ENCODE data around the gene AGFG2. TPM values are rescaled to one million over a fixed set of nuclear protein-coding genes. Genes with fewer than 3 reads are reported as not detected.

AGFG2 gene
- total and polyA plus RNA-seq, 8 donors, result 7.9 to 154 (median 12.8) TPM

GRCh38 chr7:100559127-100559526 lies 20.1 kb downstream of the AGFG2 start:
- H3K27ac ChIP-seq, result peak overlapping the region in 3 of 5 donors; percentile 10 to 53 (median 34)
- no peak for TF ChIP-seq CTCF (IDR thresholded peaks at IDR 0.05)
- no peak for TF ChIP-seq POLR2AphosphoS5 (IDR thresholded peaks at IDR 0.05)
- no peak for TF ChIP-seq EP300 (IDR thresholded peaks at IDR 0.05)
- TF ChIP-seq POLR2A (IDR thresholded peaks at IDR 0.05), result no peak
- H3K4me3 ChIP-seq, result no peak overlapping the region
- no peaks in the 10 kb centered on the region for H3K27me3 ChIP-seq
- peaks cover 4 to 21% (median 17%) of the 10 kb centered on the region in 4 donors for H3K4me1 ChIP-seq
- H3K9me3 ChIP-seq, result no peaks in the 10 kb centered on the region
- intact Hi-C loops (cut with DNase I; ENCODE audit: low total_unique reads), result no loop called here
- WGBS, 5 donors, result 46 to 57% (median 55%) methylated on average over 4 of the region's 4 CpGs
- DNase-seq, result no peak
- peaks cover 25 to 84% (median 66%) of the 10 kb centered on the region in 4 donors for H3K36me3 ChIP-seq

GRCh38 chr7:100561491-100562194 lies 22.6 kb downstream of the AGFG2 start:
- no peaks in the 10 kb centered on the region for H3K9me3 ChIP-seq
- H3K4me3 ChIP-seq, result no peak overlapping the region
- DNase-seq, result no peak
- intact Hi-C loops (cut with DNase I; ENCODE audit: low total_unique reads), result loop anchor here (5.0 kb wide), 1 partner anchor 89 kb away; no protein-coding TSS in a partner anchor
- peaks cover 4 to 23% (median 19%) of the 10 kb centered on the region in 4 donors for H3K4me1 ChIP-seq
- no peak overlapping the region for H3K27ac ChIP-seq
- TF ChIP-seq POLR2A (IDR thresholded peaks at IDR 0.05), result no peak
- no peak for TF ChIP-seq CTCF (IDR thresholded peaks at IDR 0.05)
- no peak for TF ChIP-seq EP300 (IDR thresholded peaks at IDR 0.05)
- TF ChIP-seq POLR2AphosphoS5 (IDR thresholded peaks at IDR 0.05), result no peak
- peaks cover 10 to 81% (median 61%) of the 10 kb centered on the region in 4 donors for H3K36me3 ChIP-seq
- H3K27me3 ChIP-seq, result no peaks in the 10 kb centered on the region
- WGBS, 5 donors, result 94 to 98% (median 97%) methylated on average over 8 to 12 of the region's 12 CpGs

- H3K27ac ChIP-seq, result no peak overlapping the region
- peaks cover 4 to 23% (median 19%) of the 10 kb centered on the region in 4 donors for H3K4me1 ChIP-seq
- intact Hi-C loops (cut with DNase I; ENCODE audit: low total_unique reads), result loop anchor here (5.0 kb wide), 1 partner anchor 90 kb away; no protein-coding TSS in a partner anchor
- H3K4me3 ChIP-seq, result no peak overlapping the region
- no peaks in the 10 kb centered on the region for H3K9me3 ChIP-seq
- no peak for TF ChIP-seq CTCF (IDR thresholded peaks at IDR 0.05)
- TF ChIP-seq EP300 (IDR thresholded peaks at IDR 0.05), result no peak
- TF ChIP-seq POLR2AphosphoS5 (IDR thresholded peaks at IDR 0.05), result no peak
- TF ChIP-seq POLR2A (IDR thresholded peaks at IDR 0.05), result no peak
- DNase-seq, result no peak
- 88 to 91% (median 91%) methylated on average over 21 to 26 of the region's 26 CpGs for WGBS, 5 donors
- no peaks in the 10 kb centered on the region for H3K27me3 ChIP-seq
- H3K36me3 ChIP-seq, result peaks cover 7 to 79% (median 53%) of the 10 kb centered on the region in 4 donors
These were observed 23.4 kb downstream of the AGFG2 start for GRCh38 chr7:100562195-100563099.

- no peak for DNase-seq
- 90 to 96% (median 91%) methylated on average over 8 of the region's 8 CpGs for WGBS, 5 donors
- intact Hi-C loops (cut with DNase I; ENCODE audit: low total_unique reads), result loop anchor here (5.0 kb wide), 1 partner anchor 91 kb away; no protein-coding TSS in a partner anchor
- Histone ChIP-seq H3K4me3 (no peak overlapping the region), H3K27ac (no peak overlapping the region), H3K27me3 (no peaks in the 10 kb centered on the region), H3K4me1 (peaks cover 4 to 27% (median 24%) of the 10 kb centered on the region in 4 donors), H3K36me3 (peaks cover 7 to 73% (median 46%) of the 10 kb centered on the region in 4 donors), H3K9me3 (no peaks in the 10 kb centered on the region)
- no peak for TF ChIP-seq POLR2AphosphoS5 (IDR thresholded peaks at IDR 0.05)
- no peak for TF ChIP-seq EP300 (IDR thresholded peaks at IDR 0.05)
- TF ChIP-seq CTCF (IDR thresholded peaks at IDR 0.05), result no peak
- TF ChIP-seq POLR2A (IDR thresholded peaks at IDR 0.05), result no peak
These were observed 24.1 kb downstream of the AGFG2 start for GRCh38 chr7:100563100-100563564.

Data from stomach (tissue), 9 donors.